Heart right ventricle (tissue), 16 donors: ENCODE measurements around the gene PIP4K2A. TPM values are rescaled to one million over a fixed set of nuclear protein-coding genes. Genes with fewer than 3 reads are reported as not detected.

ENCODE experiments used
- ATAC-seq, 8 donors: fragments of 200-7000 bp; cut with Tn5 transposase; one replicate each; pipeline ENCODE4 v1.9.1; 2020; ENCODE audit warnings: mild to moderate bottlenecking in 8 of 8, moderate library complexity in 8 of 8, moderate number of reproducible peaks in 1 of 8
- DNase-seq, 2 donors: peaks; one replicate each; pipeline ENCODE4 v3.0.0-alpha.2; 2020
- H3K27ac ChIP-seq, 10 donors: fragments of 200-600 bp; sonication (generic) in 2 of 10; one replicate each; pipeline versions ENCODE4 v1.5.0 to v1.8.0; 2020 to 2022; ENCODE audit warnings: mild to moderate bottlenecking in 3 of 10
- H3K27me3 ChIP-seq, 7 donors: fragments of 200-600 bp; one replicate each; pipeline ENCODE4 v1.8.0; 2021 to 2022; ENCODE audit warnings: mild to moderate bottlenecking in 2 of 7
- H3K36me3 ChIP-seq, 9 donors: fragments of 200-600 bp; sonication (generic) in 1 of 9; one replicate each; pipeline versions ENCODE4 v1.5.0 to v1.8.0; 2020 to 2022; ENCODE audit warnings: mild to moderate bottlenecking in 2 of 9
- H3K4me1 ChIP-seq, 9 donors: fragments of 200-600 bp; sonication (generic) in 1 of 9; one replicate each; pipeline versions ENCODE4 v1.5.0 to v1.8.0; 2020 to 2022; ENCODE audit warnings: mild to moderate bottlenecking in 4 of 9
- H3K4me3 ChIP-seq, 10 donors: fragments of 200-600 bp; sonication (generic) in 2 of 10; one replicate each; pipeline versions ENCODE4 v1.5.0 to v1.8.0; 2020 to 2022; ENCODE audit warnings: mild to moderate bottlenecking in 7 of 10, moderate library complexity in 2 of 10
- H3K9me3 ChIP-seq, 11 donors: fragments of 200-600 bp in 10 of 11; sonication (generic) in 2 of 11; one replicate each; pipeline versions ENCODE4 v1.5.0 to v1.8.0; 2013 to 2022; ENCODE audit warnings: mild to moderate bottlenecking in 2 of 11, control low read depth in 1 of 11, moderate library complexity in 1 of 11
- WGBS, 2 donors: extraction: QIAGEN DNeasy Blood & Tissue Kit; methylation state at CpG; one replicate each; pipeline ENCODE4 v1.1.7; 2013; ENCODE audit warnings: inconsistent platforms in 1 of 2; 5-methylcytosine and 5-hydroxymethylcytosine counted together
- intact Hi-C, 10 donors: fragments of 100-400 bp; cut with DNase I; formaldehyde crosslinking; loops; one replicate each; pipeline versions ENCODE4 v1.11.1 to v1.14.2; 2022
- polyA plus RNA-seq, 2 donors: library from polyadenylated mRNA; stranded (reverse); fragments of 200-250 nt; gene quantifications; one replicate each; pipeline ENCODE4 v1.2.3, GENCODE V29; 2013
- total RNA-seq, 10 donors: library from RNA; stranded (reverse); fragmentation: NEBNext Ultra II Directional in 3 of 10; extraction: Animal tissue kit (Norgen Biotek cat#: 25700) in 3 of 10; gene quantifications; one replicate each; pipeline versions ENCODE4 v1.2.1 to v1.2.4, GENCODE V29; 2021 to 2023
- TF ChIP-seq, protein P1 (sequence below), 9 donors: fragments of 200-600 bp; sonication (generic) in 2 of 9; IDR thresholded peaks; one replicate each; pipeline versions ENCODE4 v1.5.0 to v1.8.0; 2021 to 2022; ENCODE audit warnings: antibody characterized with exemption in 9 of 9, mild to moderate bottlenecking in 5 of 9, moderate library complexity in 1 of 9
- donor health status: Arrhythmogenic right ventricular cardiomyopathy.
- donor health status: ischemic (EF 13 %, LVEDD 7.1; RV severe dilation, severe dysfunction).
- donor health status: healthy with polysubstance abuse.
- donor health status: DM: no; HTN: yes; CAD: no.
- donor health status: DM: no; HTN: no; CAD: no.
- donor health status: ischemic (EF 25% LVEDD 6.9; RV normal size, moderate dysfunction).
- donor health status: ischemic (EF 25% LVEDD 5.7; RV mildly dilated, moderate dysfunction).
- donor health status: healthy.
- donor health status: DM: yes; HTN: yes; CAD: no.
- donor health status: Ischemic cardiomyopathy.
- donor health status: ischemic (EF 35%, LVEDD 5.7; RV mildly dilated, moderate dysfunction).
- donor health status: nonischemic (EF 11% LVEDD 7.7; RV severe dilation, severe dysfunction).
- donor health status: DM: yes; HTN: yes; CAD: no.
- donor health status: PGD.
- donor health status: ischemic (EF 29% LVEDD 5.4; RV normal size, mild dysfunction).
- donor health status: nonischemic (EF 23%, LVEDD 6.1; RV moderate dilation, normal function).

PIP4K2A gene
- total and polyA plus RNA-seq, 12 donors: 6.0 to 29.1 (median 13.3) TPM

DNA sequence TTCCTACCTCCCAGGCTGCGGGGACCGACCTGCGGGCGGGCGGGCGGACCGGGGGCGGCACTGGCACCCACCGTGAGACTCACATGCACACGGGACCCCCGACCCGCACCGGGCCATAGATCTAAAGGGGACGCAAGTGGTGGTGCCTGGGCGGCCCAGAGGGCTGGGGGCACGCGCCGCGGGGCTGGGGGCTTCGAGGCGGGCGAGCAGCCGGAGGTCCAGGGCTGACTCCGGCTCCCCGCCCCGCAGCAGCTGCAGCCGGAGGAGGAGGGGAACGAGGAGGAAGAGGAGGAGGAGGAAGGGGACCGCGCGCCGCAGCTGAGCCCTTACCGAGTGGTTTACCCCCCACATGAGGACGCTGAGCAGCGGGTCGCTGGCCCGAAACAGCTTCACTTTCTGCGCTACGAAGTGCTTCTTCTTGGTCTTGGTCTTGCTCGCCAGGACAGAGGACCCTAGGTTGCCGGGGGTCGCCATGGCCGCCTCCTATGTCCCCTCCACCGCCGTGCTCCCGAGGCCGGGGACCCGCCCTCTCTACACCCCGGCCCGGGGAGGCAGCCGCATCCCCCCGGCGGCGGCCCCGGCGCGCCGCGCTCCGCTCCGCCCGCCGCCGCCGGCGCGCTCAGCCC lies 412 bp downstream of the PIP4K2A start:
- 0 to 1% methylated on average over 36 to 67 of the region's 67 CpGs for WGBS, 2 donors

DNA sequence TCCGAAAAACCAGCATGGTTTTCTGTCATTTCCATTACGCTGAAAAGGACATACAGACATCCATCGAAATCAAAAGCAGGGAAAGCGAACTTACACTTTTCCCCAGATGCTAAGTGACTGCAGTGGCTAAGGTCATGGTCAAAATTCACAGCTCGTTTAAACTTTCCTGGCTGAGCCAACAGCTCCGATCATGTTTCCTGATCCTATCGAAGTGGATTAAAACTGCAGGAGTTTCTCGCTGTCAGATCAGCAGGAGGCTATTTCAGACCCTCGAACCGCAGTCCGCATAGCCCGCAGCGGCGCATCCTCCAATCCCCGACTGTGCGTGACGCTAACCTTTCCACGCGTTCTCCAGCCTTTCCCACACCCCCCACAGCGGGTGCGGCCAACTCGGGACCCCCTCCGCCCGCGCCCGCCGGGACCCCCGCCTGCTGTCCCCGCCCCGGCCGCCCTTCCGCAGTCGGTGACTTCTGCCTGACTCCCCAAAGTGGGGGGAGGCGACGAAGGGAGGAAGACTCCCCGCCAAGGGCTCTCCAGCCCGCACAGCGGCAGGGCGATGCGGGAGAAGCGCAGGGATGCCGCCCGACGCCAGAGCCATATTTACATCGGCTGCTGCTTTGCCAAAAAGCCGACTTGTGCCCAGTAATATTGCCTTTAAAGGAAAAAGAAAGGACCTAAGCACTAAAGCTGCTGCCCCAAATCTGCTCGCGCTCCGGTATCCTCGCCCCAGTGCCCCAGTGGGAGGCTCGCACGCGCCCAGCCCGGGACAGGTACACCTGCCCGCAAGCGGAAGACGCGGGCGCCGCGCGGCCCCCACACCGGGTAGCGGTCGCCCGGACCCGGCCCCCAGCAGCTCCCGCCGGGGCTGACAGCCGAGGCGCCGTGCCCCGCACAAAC lies 1.2 kb downstream of the PIP4K2A start:
- Histone ChIP-seq H3K36me3 (no peaks in the 10 kb centered on the region), H3K4me3 (peak overlapping the region; percentile 80 to 99 (median 94)), H3K9me3 (no peaks in the 10 kb centered on the region), H3K27ac (peak overlapping the region in 9 of 10 donors; percentile 71 to 95 (median 83)), H3K4me1 (peaks cover 0 to 42% (median 25%) of the 10 kb centered on the region in 9 donors), H3K27me3 (no peaks in the 10 kb centered on the region)
- ATAC-seq (peak in 7 of 8 donors; percentile 21 to 65 (median 35)), DNase-seq (peak in 1 of 2 donors; percentile 30)
- 1 to 2% methylated on average over 69 to 73 of the region's 73 CpGs for WGBS, 2 donors
- intact Hi-C loops: loop anchor here in 7 of 10 donors (5.0 to 10.0 kb wide), 13 partner anchors 36 to 458 kb away; partner anchors contain the start of genes SPAG6 (in 2 of the 7) and BMI1 (in 1 of the 7)
- TF ChIP-seq, protein P1, sequence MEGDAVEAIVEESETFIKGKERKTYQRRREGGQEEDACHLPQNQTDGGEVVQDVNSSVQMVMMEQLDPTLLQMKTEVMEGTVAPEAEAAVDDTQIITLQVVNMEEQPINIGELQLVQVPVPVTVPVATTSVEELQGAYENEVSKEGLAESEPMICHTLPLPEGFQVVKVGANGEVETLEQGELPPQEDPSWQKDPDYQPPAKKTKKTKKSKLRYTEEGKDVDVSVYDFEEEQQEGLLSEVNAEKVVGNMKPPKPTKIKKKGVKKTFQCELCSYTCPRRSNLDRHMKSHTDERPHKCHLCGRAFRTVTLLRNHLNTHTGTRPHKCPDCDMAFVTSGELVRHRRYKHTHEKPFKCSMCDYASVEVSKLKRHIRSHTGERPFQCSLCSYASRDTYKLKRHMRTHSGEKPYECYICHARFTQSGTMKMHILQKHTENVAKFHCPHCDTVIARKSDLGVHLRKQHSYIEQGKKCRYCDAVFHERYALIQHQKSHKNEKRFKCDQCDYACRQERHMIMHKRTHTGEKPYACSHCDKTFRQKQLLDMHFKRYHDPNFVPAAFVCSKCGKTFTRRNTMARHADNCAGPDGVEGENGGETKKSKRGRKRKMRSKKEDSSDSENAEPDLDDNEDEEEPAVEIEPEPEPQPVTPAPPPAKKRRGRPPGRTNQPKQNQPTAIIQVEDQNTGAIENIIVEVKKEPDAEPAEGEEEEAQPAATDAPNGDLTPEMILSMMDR (IDR thresholded peaks at IDR 0.05): no peak

More for the DNA sequence above, 412 bp downstream of the PIP4K2A start:
- Histone ChIP-seq H3K27ac (peak overlapping the region; percentile 30 to 95 (median 82)), H3K27me3 (no peaks in the 10 kb centered on the region), H3K4me3 (peak overlapping the region; percentile 80 to 99 (median 94)), H3K9me3 (no peaks in the 10 kb centered on the region), H3K36me3 (no peaks in the 10 kb centered on the region), H3K4me1 (peaks cover 0 to 42% (median 25%) of the 10 kb centered on the region in 9 donors)
- peak; percentile 15 to 66 (median 30) for ATAC-seq
- intact Hi-C loops: loop anchor here in 7 of 10 donors (5.0 to 10.0 kb wide), 13 partner anchors 37 to 459 kb away; partner anchors contain the start of genes SPAG6 (in 2 of the 7) and BMI1 (in 1 of the 7)
- peak; percentile 20 to 39 for DNase-seq
- TF ChIP-seq, protein P1 (IDR thresholded peaks at IDR 0.05): no peak

DNA sequence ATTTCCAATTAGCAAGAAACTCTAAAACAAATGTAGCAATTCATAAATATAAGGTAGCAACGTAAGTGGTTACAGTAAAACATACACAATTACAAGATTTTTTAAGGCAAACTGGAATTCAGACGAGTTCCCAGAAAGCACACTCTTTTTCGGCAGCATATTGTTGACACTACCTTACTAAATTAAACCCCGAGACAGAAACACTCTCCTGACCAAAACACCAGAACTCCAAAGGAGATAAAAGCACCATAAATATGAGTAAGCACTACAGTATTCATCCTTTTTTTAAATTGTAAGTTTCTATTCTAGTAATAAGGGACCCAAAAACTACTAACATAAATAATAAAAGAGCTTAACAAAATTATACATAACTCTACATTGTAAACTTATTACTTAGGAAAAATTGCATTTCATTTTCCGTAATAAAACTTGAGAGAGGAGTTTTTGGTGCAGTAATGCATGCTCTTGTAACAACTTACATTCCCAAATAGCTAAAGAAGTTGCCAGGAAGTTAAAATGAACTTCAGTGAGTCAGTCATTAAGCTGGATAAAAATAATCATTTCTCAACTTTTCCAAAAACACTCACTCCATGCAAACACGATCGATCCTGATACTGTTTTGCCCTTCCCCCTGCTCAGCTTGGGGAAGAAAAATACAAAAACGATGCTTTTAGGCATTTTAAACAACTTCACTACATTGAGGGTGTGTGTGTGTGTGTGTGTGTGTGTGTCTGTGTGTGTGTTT lies 2.0 kb downstream of the PIP4K2A start:
- 49 to 59% methylated on average over 8 of the region's 8 CpGs for WGBS, 2 donors
- no peaks in the 10 kb centered on the region for H3K27me3 ChIP-seq
- no peak for DNase-seq
- ATAC-seq: no peak
- peak overlapping the region; percentile 80 to 99 (median 94) for H3K4me3 ChIP-seq
- intact Hi-C loops: loop anchor here in 7 of 10 donors (5.0 to 10.0 kb wide), 13 partner anchors 35 to 458 kb away; partner anchors contain the start of genes SPAG6 (in 2 of the 7) and BMI1 (in 1 of the 7)
- TF ChIP-seq, protein P1 (IDR thresholded peaks at IDR 0.05): no peak
- no peaks in the 10 kb centered on the region for H3K36me3 ChIP-seq
- peaks cover 0 to 43% (median 25%) of the 10 kb centered on the region in 9 donors for H3K4me1 ChIP-seq
- H3K27ac ChIP-seq: peak overlapping the region in 1 of 10 donors; percentile 95
- no peaks in the 10 kb centered on the region for H3K9me3 ChIP-seq
